Sigmoid colon (tissue), 4 donors: Measurements from ENCODE around the gene PBOV1.

ENCODE experiments used
- POLR2A ChIP-seq, 2 donors: fragments of 450-650 bp; IDR thresholded peaks; one replicate each; pipeline ENCODE4 v1.6.1; 2016; ENCODE audit warnings: antibody characterized with exemption in 2 of 2, mild to moderate bottlenecking in 2 of 2, moderate library complexity in 2 of 2
- POLR2AphosphoS5 ChIP-seq, 4 donors: sonication (generic); formaldehyde crosslinking; IDR thresholded peaks; one replicate each; pipeline ENCODE4 v1.6.1; 2017; ENCODE audit warnings: antibody characterized with exemption in 4 of 4
- TF ChIP-seq, protein P1 (sequence below), 4 experiments: fragments of 450-650 bp in 3 of 4; fragments of 200-600 bp in 1 of 4; IDR thresholded peaks; one replicate each; pipeline ENCODE4 v1.5.1; 2016 to 2019; ENCODE audit warnings: antibody characterized with exemption in 4 of 4, mild to moderate bottlenecking in 3 of 4, moderate library complexity in 2 of 4

DNA sequence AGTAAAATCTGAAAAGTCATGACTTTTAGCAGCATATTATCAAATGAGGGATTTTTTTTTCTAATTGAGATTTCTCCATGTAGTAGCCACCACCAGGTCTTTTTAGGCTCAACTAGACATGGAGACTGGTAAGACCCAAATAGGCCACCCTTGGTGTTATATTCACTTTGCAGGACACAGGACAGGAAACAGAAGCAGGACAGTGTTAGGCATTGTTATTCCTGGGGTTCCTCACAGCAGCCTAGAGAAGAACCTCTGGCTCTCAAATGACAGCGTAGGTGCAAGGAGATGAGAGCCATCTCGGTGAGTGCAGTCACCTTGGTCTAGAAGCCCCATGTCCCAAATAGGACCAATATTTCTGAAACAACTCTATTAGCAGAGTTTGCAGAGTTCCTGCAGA, 19.2 kb upstream of the PBOV1 start:
- TF ChIP-seq POLR2A (IDR thresholded peaks at IDR 0.05) (no peak), POLR2AphosphoS5 (IDR thresholded peaks at IDR 0.05) (no peak)
- TF ChIP-seq, protein P1, sequence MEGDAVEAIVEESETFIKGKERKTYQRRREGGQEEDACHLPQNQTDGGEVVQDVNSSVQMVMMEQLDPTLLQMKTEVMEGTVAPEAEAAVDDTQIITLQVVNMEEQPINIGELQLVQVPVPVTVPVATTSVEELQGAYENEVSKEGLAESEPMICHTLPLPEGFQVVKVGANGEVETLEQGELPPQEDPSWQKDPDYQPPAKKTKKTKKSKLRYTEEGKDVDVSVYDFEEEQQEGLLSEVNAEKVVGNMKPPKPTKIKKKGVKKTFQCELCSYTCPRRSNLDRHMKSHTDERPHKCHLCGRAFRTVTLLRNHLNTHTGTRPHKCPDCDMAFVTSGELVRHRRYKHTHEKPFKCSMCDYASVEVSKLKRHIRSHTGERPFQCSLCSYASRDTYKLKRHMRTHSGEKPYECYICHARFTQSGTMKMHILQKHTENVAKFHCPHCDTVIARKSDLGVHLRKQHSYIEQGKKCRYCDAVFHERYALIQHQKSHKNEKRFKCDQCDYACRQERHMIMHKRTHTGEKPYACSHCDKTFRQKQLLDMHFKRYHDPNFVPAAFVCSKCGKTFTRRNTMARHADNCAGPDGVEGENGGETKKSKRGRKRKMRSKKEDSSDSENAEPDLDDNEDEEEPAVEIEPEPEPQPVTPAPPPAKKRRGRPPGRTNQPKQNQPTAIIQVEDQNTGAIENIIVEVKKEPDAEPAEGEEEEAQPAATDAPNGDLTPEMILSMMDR (IDR thresholded peaks at IDR 0.05), result no peak
